IMR-90 (cell line): ENCODE measurements around the gene ABHD12. TPM values are rescaled to one million over a fixed set of nuclear protein-coding genes. Genes with fewer than 3 reads are reported as not detected.

Experiments used
- ATAC-seq: fragments of 200-7000 bp; cut with Tn5 transposase; 2 replicates; pipeline ENCODE4 v1.9.1; 2020; ENCODE audit warnings: low read depth, mild to moderate bottlenecking, moderate library complexity
- BruUV-seq: library from RNA; stranded (reverse); fragments of 400-500 nt; replicated peaks from 2 replicates; lab custom pipeline; 2021; lab: Mats Ljungman, UMichigan
- CTCF ChIA-PET: fragments of 300-600 bp; formaldehyde crosslinking; extraction: SDS; loops from one replicate; lab custom pipeline; 2021; ENCODE audit warnings: antibody characterized with exemption; lab: Yijun Ruan, JAX
- POLR2A ChIA-PET: fragments of 300-600 bp; sonication (Branson Sonifier 250); formaldehyde crosslinking; loops from one replicate; lab custom pipeline; 2022; ENCODE audit warnings: antibody characterized with exemption; ENCODE audit not compliant: unreplicated experiment; lab: Charles Lee
- DNase-seq: peaks from one replicate; pipeline ENCODE4 v3.0.0; 2013
- H2AFZ ChIP-seq: replicated peaks from 2 replicates; pipeline ENCODE3; 2013; ENCODE audit warnings: low read length, mild to moderate bottlenecking; ENCODE audit not compliant: poor library complexity
- H2AK5ac ChIP-seq: 2 replicates; pipeline ENCODE4 v1.6.1; 2013; ENCODE audit warnings: low read depth, low read length, inconsistent platforms
- H2AK9ac ChIP-seq: replicated peaks from 2 replicates; pipeline ENCODE3; 2013; ENCODE audit warnings: mild to moderate bottlenecking, low read depth, low read length, moderate library complexity; ENCODE audit not compliant: poor library complexity
- H2BK120ac ChIP-seq: 2 replicates; pipeline ENCODE4 v1.6.1; 2013; ENCODE audit warnings: low read depth, low read length, inconsistent platforms
- H2BK15ac ChIP-seq: 3 replicates; pipeline ENCODE4 v1.6.1; 2013; ENCODE audit warnings: low read depth, low read length, inconsistent platforms
- H2BK20ac ChIP-seq: 2 replicates; pipeline ENCODE4 v1.6.1; 2013; ENCODE audit warnings: low read depth, mild to moderate bottlenecking, inconsistent platforms, low read length, moderate library complexity
- H2BK5ac ChIP-seq: 2 replicates; pipeline ENCODE4 v1.6.1; 2013; ENCODE audit warnings: mild to moderate bottlenecking, low read depth, low read length, inconsistent platforms; ENCODE audit not compliant: poor library complexity, severe bottlenecking
- H3K14ac ChIP-seq: replicated peaks from 2 replicates; pipeline ENCODE4 v1.6.1; 2013; ENCODE audit warnings: low read depth, low read length, inconsistent platforms
- H3K18ac ChIP-seq: 2 replicates; pipeline ENCODE4 v1.6.1; 2013; ENCODE audit warnings: low read depth, low read length, control low read depth
- H3K23ac ChIP-seq: 2 replicates; pipeline ENCODE4 v1.6.1; 2013; ENCODE audit warnings: low read depth, low read length, inconsistent platforms
- H3K27ac ChIP-seq: 2 replicates; pipeline ENCODE4 v1.5.1; 2013; ENCODE audit warnings: mild to moderate bottlenecking, control low read depth, low read length; ENCODE audit not compliant: insufficient read depth
- H3K27me3 ChIP-seq: 2 replicates; pipeline ENCODE4 v1.6.1; 2013; ENCODE audit warnings: low read length; ENCODE audit not compliant: control insufficient read depth, insufficient read depth
- H3K36me3 ChIP-seq: 2 replicates; pipeline ENCODE4 v1.6.1; 2013; ENCODE audit warnings: low read length, mixed read lengths; ENCODE audit not compliant: control insufficient read depth, insufficient read depth
- H3K4ac ChIP-seq: 2 replicates; pipeline ENCODE4 v1.6.1; 2013; ENCODE audit warnings: low read depth, low read length, inconsistent platforms
- H3K4me1 ChIP-seq: 2 replicates; pipeline ENCODE4 v1.6.1; 2013; ENCODE audit warnings: low read length, mixed read lengths; ENCODE audit not compliant: control insufficient read depth, insufficient read depth
- H3K4me2 ChIP-seq: 2 replicates; pipeline ENCODE4 v1.6.1; 2013; ENCODE audit warnings: low read depth, mild to moderate bottlenecking, control low read depth, low read length, moderate library complexity
- H3K4me3 ChIP-seq: 2 replicates; pipeline ENCODE4 v1.5.1; 2013; ENCODE audit warnings: low read depth, mild to moderate bottlenecking, control low read depth, low read length, moderate library complexity; ENCODE audit not compliant: insufficient read depth
- H3K56ac ChIP-seq: 2 replicates; pipeline ENCODE4 v1.6.1; 2013; ENCODE audit warnings: low read length, inconsistent platforms; ENCODE audit not compliant: insufficient read depth; ENCODE audit errors: extremely low read depth
- H3K79me1 ChIP-seq, 2 experiments: 2 replicates each; pipeline ENCODE4 v1.6.1; 2013; ENCODE audit warnings: low read length in 2 of 2, inconsistent platforms in 1 of 2, low read depth in 1 of 2
- H3K9ac ChIP-seq: 2 replicates; pipeline ENCODE4 v1.6.1; 2013; ENCODE audit warnings: low read depth, low read length, control low read depth
- H3K9me1 ChIP-seq: 2 replicates; pipeline ENCODE4 v1.6.1; 2013; ENCODE audit warnings: low read length, inconsistent platforms; ENCODE audit not compliant: insufficient read depth
- H3K9me3 ChIP-seq: 2 replicates; pipeline ENCODE4 v1.6.1; 2013; ENCODE audit warnings: low read length; ENCODE audit not compliant: control insufficient read depth, insufficient read depth
- H4K20me1 ChIP-seq: 2 replicates; pipeline ENCODE4 v1.6.1; 2013; ENCODE audit warnings: low read length, inconsistent platforms; ENCODE audit not compliant: insufficient read depth
- H4K5ac ChIP-seq: 2 replicates; pipeline ENCODE4 v1.6.1; 2013; ENCODE audit warnings: mild to moderate bottlenecking, low read depth, low read length, control low read depth
- H4K8ac ChIP-seq, 2 experiments: 2 replicates each; pipeline ENCODE4 v1.6.1; 2013; ENCODE audit warnings: low read depth in 2 of 2, low read length in 2 of 2, control low read depth in 1 of 2, inconsistent platforms in 1 of 2
- H4K91ac ChIP-seq: 2 replicates; pipeline ENCODE4 v1.6.1; 2013; ENCODE audit warnings: low read depth, low read length, inconsistent platforms; ENCODE audit not compliant: insufficient read depth
- BHLHE40 ChIP-seq: fragments of 150-350 bp; IDR thresholded peaks from 2 replicates; pipeline ENCODE4 v1.6.1; 2016; ENCODE audit warnings: mild to moderate bottlenecking, low read depth, low read length
- CEBPB ChIP-seq: IDR thresholded peaks from 2 replicates; pipeline ENCODE4 v1.6.1; 2012; ENCODE audit warnings: low read depth, low read length, improper control_type of control experiment
- FOS ChIP-seq: fragments of 150-350 bp; IDR thresholded peaks from 2 replicates; pipeline ENCODE4 v1.6.1; 2016; ENCODE audit warnings: low read depth, low read length
- MAFK ChIP-seq: IDR thresholded peaks from 2 replicates; pipeline ENCODE4 v1.6.1; 2012; ENCODE audit warnings: low read depth, low read length, improper control_type of control experiment
- MXI1 ChIP-seq: IDR thresholded peaks from 2 replicates; pipeline ENCODE4 v1.6.1; 2012; ENCODE audit warnings: low read depth, mild to moderate bottlenecking, low read length, moderate library complexity, borderline replicate concordance
- NFE2L2 ChIP-seq: fragments of 150-350 bp; IDR thresholded peaks from 2 replicates; pipeline ENCODE4 v1.6.1; 2016; ENCODE audit warnings: low read depth, mild to moderate bottlenecking, low read length
- RAD21 ChIP-seq: IDR thresholded peaks from 2 replicates; pipeline ENCODE4 v1.6.1; 2012; ENCODE audit warnings: low read length, improper control_type of control experiment
- RCOR1 ChIP-seq: IDR thresholded peaks from 2 replicates; pipeline ENCODE4 v1.6.1; 2012; ENCODE audit warnings: mild to moderate bottlenecking, low read length, improper control_type of control experiment; ENCODE audit not compliant: insufficient replicate concordance
- RFX5 ChIP-seq: IDR thresholded peaks from 2 replicates; pipeline ENCODE4 v1.8.0; 2012; ENCODE audit warnings: low read depth, mild to moderate bottlenecking, low read length, moderate library complexity
- SMC3 ChIP-seq: fragments of 150-350 bp; IDR thresholded peaks from 2 replicates; pipeline ENCODE4 v1.6.1; 2016; ENCODE audit warnings: low read depth, mild to moderate bottlenecking, antibody characterized with exemption, low read length, moderate library complexity
- USF2 ChIP-seq: fragments of 150-350 bp; IDR thresholded peaks from 2 replicates; pipeline ENCODE4 v1.6.1; 2017; ENCODE audit warnings: mild to moderate bottlenecking, antibody characterized with exemption, low read length, low read depth
- WGBS, 2 experiments: methylation state at CpG; one replicate each; pipeline versions ENCODE4 v1.1.5 to v1.1.7; 2013; ENCODE audit warnings: missing lambda C conversion rate in 2 of 2; ENCODE audit not compliant: insufficient read length in 1 of 2; ENCODE audit errors: extremely low coverage in 2 of 2; 5-methylcytosine and 5-hydroxymethylcytosine counted together
- dilution Hi-C: fragments of 300-500 bp; cut with HindIII; formaldehyde crosslinking; loops from one replicate; pipeline ENCODE4 v1.14.3; 2018; ENCODE audit warnings: low sequenced_read_pairs; ENCODE audit not compliant: unreplicated experiment
- in situ Hi-C: fragments of 300-500 bp; cut with MboI; formaldehyde crosslinking; loops from 3 replicates; pipeline ENCODE4 v1.14.3; 2019; ENCODE audit warnings: low sequenced_read_pairs, inconsistent platforms, mixed read lengths
- intact Hi-C: fragments of 100-400 bp; cut with micrococcal nuclease; formaldehyde crosslinking; loops from 2 replicates; pipeline ENCODE4 v1.10.0; 2022
- polyA plus RNA-seq, 3 experiments: library from polyadenylated mRNA; depleted of rRNA; stranded (reverse); fragments of >200 nt; gene quantifications; 2 replicates each; pipeline ENCODE4 v1.2.3, GENCODE V29; 2012; ENCODE audit warnings: low replicate concordance in 1 of 3
- total RNA-seq: library from RNA; depleted of rRNA; stranded (reverse); fragments of >200 nt; gene quantifications from 2 replicates; pipeline ENCODE4 v1.2.3, GENCODE V29; 2012

ABHD12 gene
- total and polyA plus RNA-seq, 2 of the 4 experiments (the other 2 are of a cell fraction), result 80.7 to 108 TPM

GRCh38 chr20:25320035-25320800, 70.4 kb downstream of the ABHD12 start:
- POLR2A ChIA-PET, result no interaction called here
- no peak overlapping the region for H2BK15ac ChIP-seq
- dilution Hi-C loops (no loop called here), in situ Hi-C loops (loop anchor here (25.0 kb wide), 2 partner anchors 217 to 367 kb away; partner anchors contain the start of gene ZNF337), intact Hi-C loops (no loop called here)
- no peak overlapping the region for H4K91ac ChIP-seq
- H3K23ac ChIP-seq, result no peak overlapping the region
- BruUV-seq, result no TSS peak
- H3K9ac ChIP-seq, result no peak overlapping the region
- DNase-seq (no peak), ATAC-seq (no peak)
- 87% methylated on average over 3 of the region's 13 CpGs; no CpG with 5 or more reads in 1 of the 2 experiments for WGBS, 2 experiments
- no peak overlapping the region for H2AK9ac ChIP-seq
- H3K9me1 ChIP-seq, result peaks cover 31% of the 10 kb centered on the region
- H3K9me3 ChIP-seq, result no peaks in the 10 kb centered on the region
- no peak overlapping the region for H3K14ac ChIP-seq
- no peak for TF ChIP-seq RFX5
- TF ChIP-seq NFE2L2, result no peak
- TF ChIP-seq SMC3, result no peak
- TF ChIP-seq RCOR1, result no peak
- no peak for TF ChIP-seq MAFK
- TF ChIP-seq BHLHE40, result no peak
- TF ChIP-seq MXI1, result no peak
- no peak for TF ChIP-seq USF2
- no peak for TF ChIP-seq RAD21
- TF ChIP-seq CEBPB, result no peak
- TF ChIP-seq FOS, result no peak
- no peak overlapping the region for H2BK120ac ChIP-seq
- H2AFZ ChIP-seq, result no peak overlapping the region
- H4K20me1 ChIP-seq, result peaks cover 12% of the 10 kb centered on the region
- no peak overlapping the region for H3K18ac ChIP-seq
- H3K36me3 ChIP-seq, result peaks cover 12% of the 10 kb centered on the region; the same call in 1 of the 2 replicates
- H3K4me2 ChIP-seq, result no peak overlapping the region
- no peak overlapping the region; the same call in 1 of the 2 replicates for H3K4ac ChIP-seq
- H2BK5ac ChIP-seq, result no peak overlapping the region
- no peak overlapping the region for H4K8ac ChIP-seq
- peaks cover 46 to 82% of the 10 kb centered on the region in 2 experiments for H3K79me1 ChIP-seq
- CTCF ChIA-PET, result no interaction called here
- no peak overlapping the region for H3K4me3 ChIP-seq
- H3K4me1 ChIP-seq, result peaks cover 12% of the 10 kb centered on the region
- no peak overlapping the region for H3K27ac ChIP-seq
- H3K27me3 ChIP-seq, result no peaks in the 10 kb centered on the region
- no peak overlapping the region for H4K5ac ChIP-seq
- H2AK5ac ChIP-seq, result no peak overlapping the region
- H3K56ac ChIP-seq, result no peak overlapping the region
- H2BK20ac ChIP-seq, result no peak overlapping the region
